ENCODE data around the gene PI16.

The PI16 gene

DNA sequence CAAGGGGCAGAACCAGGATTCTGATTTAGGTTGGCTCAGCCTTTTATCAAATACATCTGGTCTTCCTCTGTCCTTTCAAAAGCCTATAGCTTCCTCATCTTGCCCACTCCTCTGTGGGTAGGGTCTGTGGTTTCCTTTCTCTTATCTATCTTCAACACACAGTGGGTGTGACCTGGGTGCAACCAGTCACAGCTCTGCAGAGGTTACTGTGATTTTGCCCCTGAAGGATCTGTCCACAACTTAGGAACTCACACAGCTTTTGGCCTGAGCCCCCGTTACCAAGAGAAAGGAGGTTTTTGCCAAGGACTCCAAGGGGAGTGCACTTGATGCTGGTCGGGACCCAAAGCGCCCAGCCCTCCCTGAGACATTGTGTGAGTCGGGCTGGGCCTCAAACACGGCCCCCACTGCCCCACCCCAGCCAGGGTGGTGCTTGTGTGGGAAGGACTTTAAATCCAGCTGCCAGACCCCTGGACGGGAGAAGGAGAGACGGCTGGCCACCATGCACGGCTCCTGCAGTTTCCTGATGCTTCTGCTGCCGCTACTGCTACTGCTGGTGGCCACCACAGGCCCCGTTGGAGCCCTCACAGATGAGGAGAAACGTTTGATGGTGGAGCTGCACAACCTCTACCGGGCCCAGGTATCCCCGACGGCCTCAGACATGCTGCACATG lies at the start of gene PI16:
Gene PI16, plus strand, starts transcription at position 477 of the 670 bp plus-strand sequence. Its CDS starts 23 bp downstream, at position 500.
- no peak for DNase-seq

DNA sequence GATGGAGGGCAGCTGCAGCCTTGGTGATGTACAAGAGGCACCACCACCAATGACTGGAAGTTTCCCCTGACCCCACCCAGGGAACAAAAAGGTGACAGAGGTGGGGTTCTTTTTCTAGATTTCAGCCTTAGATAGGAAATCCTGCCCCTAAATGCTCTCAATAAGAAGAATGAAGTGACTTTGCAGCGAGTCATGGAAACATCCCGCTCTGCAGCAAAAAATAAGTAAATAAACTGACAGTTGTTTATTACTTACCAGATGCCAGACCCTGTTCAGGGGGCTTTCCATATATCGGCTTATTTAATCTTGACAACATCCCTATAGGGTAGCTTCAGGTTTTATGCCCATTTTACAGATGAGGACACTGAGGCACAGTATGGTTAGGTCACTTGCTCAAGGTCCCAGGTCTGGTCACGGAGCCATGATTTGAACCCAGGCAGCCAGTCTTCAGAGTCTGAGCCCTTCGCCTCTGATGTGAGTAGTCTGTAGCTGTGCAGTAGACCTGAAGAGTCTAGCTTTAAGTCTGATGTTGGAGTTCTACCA lies 49.6 kb upstream of the PI16 start:
- no peak for DNase-seq

DNA sequence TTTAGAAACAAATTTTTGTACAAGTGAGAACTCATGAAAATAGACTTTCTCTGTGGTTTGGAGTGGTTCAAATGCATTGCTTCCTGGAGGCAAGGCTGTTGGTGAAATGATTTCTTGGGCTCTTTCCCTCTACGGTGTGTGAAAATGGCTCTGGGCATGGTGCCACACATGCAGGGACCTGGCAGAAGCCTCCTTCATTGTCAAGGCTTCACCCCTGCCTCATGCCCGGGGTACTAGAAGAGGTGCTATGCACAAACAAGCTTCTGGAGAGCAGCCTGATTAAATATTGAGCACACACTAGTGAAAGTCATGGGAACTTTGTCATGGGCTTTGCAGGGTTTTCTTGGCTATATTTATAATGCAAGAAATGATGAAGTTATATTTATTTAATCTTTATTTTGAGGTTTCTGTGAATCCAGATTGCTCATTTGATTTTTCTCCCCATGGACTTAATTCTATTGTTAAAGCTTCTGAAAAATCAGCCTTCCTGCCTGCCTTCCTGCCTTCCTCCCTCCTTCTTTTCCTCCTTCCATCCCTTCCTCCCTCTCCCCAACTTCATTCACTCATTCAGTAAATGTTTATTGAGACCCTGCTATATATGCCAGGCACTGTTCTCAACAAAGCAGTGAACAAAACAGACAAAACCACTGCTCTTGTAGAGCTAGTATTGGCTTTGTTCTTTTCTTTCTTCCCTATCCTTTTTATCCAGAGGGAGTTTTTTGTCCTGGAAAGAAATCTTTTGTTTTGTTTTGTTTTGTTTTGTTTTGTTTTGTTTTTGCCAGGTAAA lies 47.8 kb upstream of the PI16 start:
- DNase-seq: no peak

DNA sequence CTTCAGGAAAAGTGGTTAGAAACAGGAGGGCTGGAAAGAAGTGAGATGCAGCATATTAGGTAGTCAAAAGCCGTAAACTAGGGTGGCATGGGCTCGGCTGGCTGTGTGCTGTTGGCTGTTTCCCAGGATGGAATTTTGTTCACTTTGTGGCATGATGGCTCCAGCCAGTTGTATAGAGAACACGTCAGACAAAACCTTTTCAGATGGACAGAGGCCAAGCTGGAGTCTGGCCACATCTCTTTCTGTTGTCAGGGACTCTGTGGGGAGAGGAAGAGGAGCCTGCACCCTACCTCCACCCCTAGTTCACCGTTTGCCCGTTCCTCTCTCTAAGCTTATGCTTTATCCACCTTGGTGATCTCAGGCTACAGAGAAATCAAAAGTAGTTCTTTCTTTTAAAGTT lies 46.8 kb upstream of the PI16 start:
- no peak for DNase-seq

- no peak for DNase-seq
Observed at GRCh38 chr6:36908747-36909146, 45.8 kb upstream of the PI16 start.

GRCh38 chr6:36912030-36912454 lies 42.5 kb upstream of the PI16 start:
- peak in 1 of 4 experiments; percentile 9 for DNase-seq

- peak in 1 of 4 experiments; percentile 6 for DNase-seq
Observed at GRCh38 chr6:36912586-36912985, 42.0 kb upstream of the PI16 start.

- no peak for DNase-seq
Observed at GRCh38 chr6:36913082-36913481, 41.5 kb upstream of the PI16 start.

GRCh38 chr6:36914227-36914794 lies 40.2 kb upstream of the PI16 start:
- DNase-seq: no peak

DNA sequence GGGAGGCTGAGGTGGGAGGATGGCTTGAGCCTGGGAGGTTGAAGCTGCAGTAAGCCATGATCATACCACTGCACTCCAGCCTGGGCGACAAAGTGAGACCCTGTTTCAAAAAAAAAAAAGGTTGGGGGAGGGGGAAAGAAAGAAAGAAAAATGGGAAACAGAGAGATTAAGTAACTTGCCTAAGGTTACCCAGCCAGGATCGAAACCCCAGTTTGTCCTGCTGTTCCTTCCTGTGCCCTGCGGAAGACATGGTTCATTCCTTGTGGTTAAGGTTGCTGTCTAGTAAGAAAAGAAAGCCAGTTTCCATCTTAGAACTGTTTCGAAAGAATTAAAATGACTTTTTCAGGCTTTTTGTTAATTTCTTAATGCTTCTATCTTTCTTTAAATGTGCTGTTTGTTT lies 38.9 kb upstream of the PI16 start:
- DNase-seq: no peak

DNA sequence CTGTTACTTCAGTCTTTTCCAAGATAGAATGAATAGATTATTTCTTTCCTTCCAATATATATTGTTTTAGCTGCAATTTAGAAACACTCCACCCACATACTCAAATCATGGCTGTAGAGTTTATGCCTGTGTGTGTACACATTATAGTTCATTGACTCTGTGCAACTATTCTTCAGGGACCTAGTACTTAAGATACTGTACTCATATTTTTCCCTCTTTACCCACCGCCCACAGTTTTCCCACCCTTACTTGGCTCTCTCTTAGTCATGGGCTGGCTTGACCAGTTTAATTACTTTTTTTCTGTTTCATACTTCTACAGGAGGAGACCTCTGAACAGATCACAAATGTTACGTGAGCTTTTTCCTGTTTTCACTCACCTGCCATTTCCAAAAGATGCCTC lies 38.4 kb upstream of the PI16 start:
- DNase-seq: no peak

GRCh38 chr6:36917541-36918193 lies 36.9 kb upstream of the PI16 start:
- DNase-seq: no peak

- DNase-seq: no peak
Observed at GRCh38 chr6:36920049-36920448, 34.5 kb upstream of the PI16 start.

- DNase-seq: no peak
Observed at GRCh38 chr6:36920546-36920945, 34.0 kb upstream of the PI16 start.

GRCh38 chr6:36924131-36924530 lies 30.4 kb upstream of the PI16 start:
- no peak for DNase-seq

DNA sequence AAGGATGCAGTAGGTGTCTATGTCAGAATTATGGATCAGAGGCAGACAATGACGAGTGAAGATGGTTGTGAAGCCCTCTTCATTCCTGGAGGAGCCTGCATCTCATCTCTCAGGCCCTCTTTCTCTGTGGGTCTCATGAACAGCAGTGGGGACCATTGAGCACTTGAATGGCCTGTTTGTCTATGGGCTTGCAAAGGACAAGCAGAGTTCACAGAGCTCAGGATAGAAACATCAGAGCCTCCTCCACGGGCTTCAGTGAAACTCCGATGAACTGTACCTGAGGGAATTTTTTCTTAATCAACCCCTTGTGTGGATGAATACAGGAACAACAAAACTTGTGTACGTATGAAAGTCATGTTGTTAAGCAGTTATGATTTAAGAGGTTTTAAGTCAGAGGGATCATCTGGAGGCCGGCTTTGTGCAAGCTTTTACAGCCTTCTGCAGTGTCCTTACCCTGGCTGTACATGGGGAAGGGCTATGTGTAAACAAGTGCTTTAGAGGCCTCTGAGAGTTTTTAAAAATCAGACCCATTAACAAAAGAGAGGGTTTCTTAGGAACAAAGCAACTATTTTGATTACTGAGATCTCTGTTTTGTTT lies 29.7 kb upstream of the PI16 start:
- no peak for DNase-seq

- no peak for DNase-seq
Observed at GRCh38 chr6:36925809-36926208, 28.7 kb upstream of the PI16 start.

DNA sequence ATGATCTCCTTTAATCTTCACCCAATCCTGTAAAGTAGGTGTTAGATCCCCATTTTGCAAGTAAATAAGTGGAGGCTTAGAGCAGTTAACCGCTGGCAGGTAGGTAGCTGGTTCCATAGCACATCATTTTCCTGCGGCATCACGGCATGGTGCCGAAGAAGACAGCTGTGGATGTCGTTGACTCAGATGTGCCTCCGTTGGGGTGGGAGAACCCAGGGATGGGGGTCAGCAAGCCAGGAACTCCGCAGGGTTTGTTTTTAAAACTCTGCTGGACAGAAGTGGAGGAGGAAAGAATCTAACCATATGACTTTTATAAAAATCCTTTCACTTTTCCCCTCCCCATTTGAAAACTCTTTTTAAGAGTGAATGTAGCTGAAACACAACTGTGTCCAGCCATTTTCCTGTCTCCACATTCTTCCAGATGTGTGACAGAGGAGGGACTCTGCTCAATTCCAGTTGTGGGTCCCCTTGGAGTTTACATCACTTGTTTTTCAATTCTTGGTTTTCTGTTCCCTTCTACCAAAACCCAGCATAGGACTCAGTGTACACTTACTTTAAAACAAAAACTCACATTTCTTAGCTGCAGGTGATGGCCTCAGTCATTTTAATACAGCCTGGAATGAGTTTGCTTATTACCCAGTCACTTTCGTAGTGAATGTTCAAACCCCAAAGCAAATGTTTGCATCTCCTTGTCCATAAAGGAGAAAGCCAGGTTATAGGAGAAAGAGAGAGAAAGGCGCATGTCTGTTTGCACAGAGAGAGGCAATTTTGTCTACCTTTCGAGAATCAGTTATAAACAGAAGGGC lies 27.6 kb upstream of the PI16 start:
- DNase-seq: no peak

- no peak for DNase-seq
Observed at GRCh38 chr6:36927691-36928546, 26.6 kb upstream of the PI16 start.

GRCh38 chr6:36928547-36928918 lies 26.0 kb upstream of the PI16 start:
- no peak for DNase-seq

GRCh38 chr6:36929152-36929551 lies 25.4 kb upstream of the PI16 start:
- no peak for DNase-seq

All from activated naive CD4-positive, alpha-beta T cell (primary cell).